ENCODE data around the gene HAUS3. TPM values are rescaled to one million over a fixed set of nuclear protein-coding genes. Genes with fewer than 3 reads are reported as not detected.
A peak's percentile ranks its signal among the peaks of the same experiment; 100 is the strongest.

Gene HAUS3
- total RNA-seq, 4 donors from 2014 or later = 7.4 to 29.9 (median 14.2) TPM

DNA sequence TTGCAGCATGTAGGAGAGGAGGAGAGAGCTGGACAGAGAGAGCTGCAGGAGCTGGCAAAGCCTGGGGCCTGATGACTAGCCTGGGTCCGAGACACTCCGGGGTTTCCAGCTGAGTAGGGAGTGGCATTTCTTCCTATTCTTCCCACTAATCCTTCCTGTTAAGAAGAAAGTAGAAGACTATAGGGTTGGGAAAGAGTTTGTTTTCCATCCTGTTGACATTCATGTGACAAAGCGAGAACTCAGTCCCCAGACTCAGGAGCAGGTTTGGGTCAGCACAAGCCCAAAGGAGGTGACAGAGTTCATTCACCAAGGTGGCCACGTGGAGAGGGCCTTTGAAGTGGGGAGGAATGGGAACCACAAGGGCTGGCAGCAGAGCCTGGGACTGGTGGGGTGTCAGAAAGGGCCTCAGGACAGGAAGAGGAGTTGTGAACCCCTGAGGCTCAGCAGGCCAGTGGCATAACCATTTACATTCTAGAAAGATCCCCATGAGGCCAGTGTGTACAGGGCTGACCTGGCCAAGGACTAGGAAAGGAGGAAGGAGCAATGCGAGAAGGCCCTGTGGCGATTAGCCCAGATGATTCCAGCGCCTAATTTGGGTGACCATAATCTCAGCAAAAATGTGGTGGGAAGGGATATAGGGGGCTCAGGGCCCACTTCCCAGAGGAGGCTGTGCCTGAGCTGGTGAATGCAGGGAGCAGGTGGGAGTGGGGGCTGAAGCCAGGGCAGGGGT is 3.3 kb upstream of the HAUS3 start:
- H3K4me1 ChIP-seq = peaks cover 0 to 2% of the 10 kb centered on the region in 2 donors
- H3K4me3 ChIP-seq = no peak overlapping the region
- peak overlapping the region; percentile 68 to 76 for H3K27ac ChIP-seq
- H3K27me3 ChIP-seq = no peaks in the 10 kb centered on the region
- no peak for DNase-seq
- TF ChIP-seq CTCF (IDR thresholded peaks at IDR 0.05) = no peak
- no peak for TF ChIP-seq POLR2A (IDR thresholded peaks at IDR 0.05)
- H3K9me3 ChIP-seq = no peaks in the 10 kb centered on the region
- intact Hi-C loops (cut with DNase I; ENCODE audit: low total_unique reads) = no loop called here
- no peaks in the 10 kb centered on the region for H3K36me3 ChIP-seq

- peak; percentile 66 to 71 for DNase-seq
- Histone ChIP-seq H3K4me3 (no peak overlapping the region), H3K27ac (peak overlapping the region; percentile 65 to 76), H3K9me3 (no peaks in the 10 kb centered on the region), H3K4me1 (peaks cover 6 to 12% of the 10 kb centered on the region in 2 donors), H3K36me3 (no peaks in the 10 kb centered on the region), H3K27me3 (no peaks in the 10 kb centered on the region)
- intact Hi-C loops (cut with DNase I; ENCODE audit: low total_unique reads) = no loop called here
- TF ChIP-seq POLR2A (IDR thresholded peaks at IDR 0.05) (no peak), CTCF (IDR thresholded peaks at IDR 0.05) (peak; percentile 37 to 60 (median 40))
These were observed 1.9 kb upstream of the HAUS3 start for GRCh38 chr4:2243681-2244380.

DNA sequence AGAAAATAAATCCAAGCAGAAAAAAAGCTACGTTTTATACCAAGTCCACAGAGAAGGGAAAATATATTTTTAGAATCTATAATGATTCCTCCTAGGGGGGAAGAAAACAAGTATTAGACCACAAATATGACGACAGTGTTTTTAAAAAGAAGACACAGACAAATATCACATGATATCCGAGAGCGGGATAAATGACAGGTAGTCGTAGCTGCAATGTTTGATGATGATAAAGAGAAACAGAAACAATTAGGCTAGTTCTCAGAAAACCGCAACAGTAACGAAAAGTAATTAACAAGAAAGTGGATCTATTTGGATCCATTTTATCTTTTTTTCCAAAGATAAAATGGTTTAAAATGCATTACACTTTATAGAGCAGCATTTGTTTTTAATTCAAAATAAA is 918 bp downstream of the HAUS3 start:
- no peak for DNase-seq
- Histone ChIP-seq H3K27me3 (no peaks in the 10 kb centered on the region), H3K4me1 (peaks cover 8 to 12% of the 10 kb centered on the region in 2 donors), H3K4me3 (peak overlapping the region; percentile 80 to 87), H3K27ac (peak overlapping the region; percentile 57 to 77), H3K36me3 (no peaks in the 10 kb centered on the region), H3K9me3 (no peaks in the 10 kb centered on the region)
- intact Hi-C loops (cut with DNase I; ENCODE audit: low total_unique reads) = no loop called here
- TF ChIP-seq POLR2A (IDR thresholded peaks at IDR 0.05) (no peak), CTCF (IDR thresholded peaks at IDR 0.05) (no peak)

DNA sequence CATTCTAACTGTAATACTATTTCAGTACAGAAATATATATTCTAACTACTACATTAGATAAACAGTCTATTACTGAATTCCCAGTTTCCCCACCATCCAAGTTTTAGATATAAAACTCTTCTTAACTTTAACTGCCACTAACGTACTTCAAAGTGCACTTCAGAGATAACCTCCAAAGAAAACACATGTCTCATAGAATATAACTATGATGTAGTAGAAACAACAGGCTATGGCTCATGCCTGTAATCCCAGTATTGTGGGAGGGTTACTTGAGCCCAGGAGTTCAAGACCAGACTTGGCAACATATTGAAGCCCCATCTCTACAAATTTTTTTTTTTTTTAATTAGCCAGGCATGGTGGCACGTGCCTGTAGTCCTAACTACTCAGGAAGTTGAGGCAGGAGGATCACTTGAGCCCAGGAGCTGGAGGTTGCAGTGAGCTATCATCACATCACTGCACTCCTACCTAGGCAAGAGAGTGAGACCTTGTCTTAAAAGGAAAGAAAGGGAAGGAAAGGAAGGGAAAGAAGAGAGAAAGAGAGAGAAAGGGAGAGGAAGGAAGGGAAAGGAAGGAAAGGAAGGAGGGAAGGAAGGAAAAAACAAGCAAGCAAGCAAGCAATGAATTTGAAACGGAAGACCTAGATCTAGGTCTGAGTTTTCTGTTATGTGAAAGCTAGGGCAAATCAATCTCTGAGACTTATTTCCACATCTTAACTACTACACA is 4.8 kb downstream of the HAUS3 start:
- H3K4me1 ChIP-seq = peaks cover 8 to 12% of the 10 kb centered on the region in 2 donors
- H3K27me3 ChIP-seq = no peaks in the 10 kb centered on the region
- no peaks in the 10 kb centered on the region for H3K36me3 ChIP-seq
- no peak overlapping the region for H3K27ac ChIP-seq
- intact Hi-C loops (cut with DNase I; ENCODE audit: low total_unique reads) = no loop called here
- no peaks in the 10 kb centered on the region for H3K9me3 ChIP-seq
- no peak for DNase-seq
- H3K4me3 ChIP-seq = no peak overlapping the region
- TF ChIP-seq POLR2A (IDR thresholded peaks at IDR 0.05) (no peak), CTCF (IDR thresholded peaks at IDR 0.05) (no peak)

DNA sequence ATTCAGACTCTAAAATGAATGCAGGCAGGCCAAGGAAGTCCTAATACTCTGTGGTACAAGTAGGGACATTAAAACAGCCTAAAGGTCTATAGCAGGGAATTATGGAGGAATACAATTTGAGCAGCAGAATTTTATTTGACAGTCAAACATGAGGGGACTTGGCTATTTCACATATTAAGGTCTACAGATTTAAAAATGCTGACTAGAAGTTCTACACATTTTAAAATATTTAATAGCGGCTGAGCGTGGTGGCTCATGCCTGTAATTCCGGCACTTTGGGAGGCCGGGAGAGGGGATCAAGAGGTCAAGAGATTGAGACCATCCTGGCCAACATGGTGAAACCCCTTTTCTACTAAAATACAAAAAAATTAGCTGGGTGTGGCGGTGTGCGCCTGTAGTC is 10.8 kb downstream of the HAUS3 start:
- TF ChIP-seq POLR2A (IDR thresholded peaks at IDR 0.05) (no peak), CTCF (IDR thresholded peaks at IDR 0.05) (no peak)
- Histone ChIP-seq H3K27me3 (no peaks in the 10 kb centered on the region), H3K36me3 (no peaks in the 10 kb centered on the region), H3K4me3 (no peak overlapping the region), H3K9me3 (no peaks in the 10 kb centered on the region), H3K27ac (no peak overlapping the region), H3K4me1 (no peaks in the 10 kb centered on the region)
- DNase-seq = no peak
- intact Hi-C loops (cut with DNase I; ENCODE audit: low total_unique reads) = no loop called here

All from uterus (tissue), 4 donors.